ENCODE measurements around the gene ZNF346.
"Not testable (repeated sequence)": the region's sequence is repeated elsewhere in the genome, so short reads cannot be mapped to it uniquely, and the experiment has no call there.

ZNF346 gene

GRCh38 chr5:177008716-177009115 is 13.8 kb upstream of the ZNF346 start:
- no peak for DNase-seq (ENCODE audit: low read depth in 2 of 3, low spot score in 1 of 3)

GRCh38 chr5:177010153-177010552 is 12.3 kb upstream of the ZNF346 start:
- no peak for DNase-seq (ENCODE audit: low read depth in 2 of 3, low spot score in 1 of 3)

GRCh38 chr5:177015156-177015555 is 7.3 kb upstream of the ZNF346 start:
- no peak for DNase-seq (ENCODE audit: low read depth in 2 of 3, low spot score in 1 of 3)

GRCh38 chr5:177018341-177018740 is 4.2 kb upstream of the ZNF346 start:
- DNase-seq (ENCODE audit: low read depth in 2 of 3, low spot score in 1 of 3), result no peak

GRCh38 chr5:177020033-177020432 is 2.5 kb upstream of the ZNF346 start:
- no peak for DNase-seq (ENCODE audit: low read depth in 2 of 3, low spot score in 1 of 3)

- DNase-seq (ENCODE audit: low read depth in 2 of 3, low spot score in 1 of 3), result no peak
Observed at GRCh38 chr5:177023303-177023664, 788 bp downstream of the ZNF346 start.

GRCh38 chr5:177024559-177024958 is 2.1 kb downstream of the ZNF346 start:
- DNase-seq (ENCODE audit: low read depth in 2 of 3, low spot score in 1 of 3), result no peak

- no peak for DNase-seq (ENCODE audit: low read depth in 2 of 3, low spot score in 1 of 3)
Observed at GRCh38 chr5:177025101-177025601, 2.7 kb downstream of the ZNF346 start.

- no peak for DNase-seq (ENCODE audit: low read depth in 2 of 3, low spot score in 1 of 3)
Observed at GRCh38 chr5:177027665-177028064, 5.2 kb downstream of the ZNF346 start.

- no peak for DNase-seq (ENCODE audit: low read depth in 2 of 3, low spot score in 1 of 3)
Observed at GRCh38 chr5:177029498-177029897, 7.0 kb downstream of the ZNF346 start.

GRCh38 chr5:177035976-177036375 is 13.5 kb downstream of the ZNF346 start:
- DNase-seq (ENCODE audit: low read depth in 2 of 3, low spot score in 1 of 3), result no peak

- no peak for DNase-seq (ENCODE audit: low read depth in 2 of 3, low spot score in 1 of 3)
Observed at GRCh38 chr5:177036443-177036842, 13.9 kb downstream of the ZNF346 start.

GRCh38 chr5:177036921-177037320 is 14.4 kb downstream of the ZNF346 start:
- DNase-seq (ENCODE audit: low read depth in 2 of 3, low spot score in 1 of 3), result no peak

GRCh38 chr5:177040814-177041420 is 18.4 kb downstream of the ZNF346 start:
- DNase-seq (ENCODE audit: low read depth in 2 of 3, low spot score in 1 of 3), result no peak

- DNase-seq (ENCODE audit: low read depth in 2 of 3, low spot score in 1 of 3), result no peak
Observed at GRCh38 chr5:177041936-177042335, 19.4 kb downstream of the ZNF346 start.

GRCh38 chr5:177043114-177043513 is 20.6 kb downstream of the ZNF346 start:
- no peak for DNase-seq (ENCODE audit: low read depth in 2 of 3, low spot score in 1 of 3)

GRCh38 chr5:177043958-177044357 is 21.5 kb downstream of the ZNF346 start:
- no peak for DNase-seq (ENCODE audit: low read depth in 2 of 3, low spot score in 1 of 3)

GRCh38 chr5:177044641-177045040 is 22.1 kb downstream of the ZNF346 start:
- DNase-seq (ENCODE audit: low read depth in 2 of 3, low spot score in 1 of 3), result no peak

GRCh38 chr5:177045631-177046030 is 23.1 kb downstream of the ZNF346 start:
- DNase-seq (ENCODE audit: low read depth in 2 of 3, low spot score in 1 of 3), result no peak

GRCh38 chr5:177048531-177048930 is 26.0 kb downstream of the ZNF346 start:
- DNase-seq (ENCODE audit: low read depth in 2 of 3, low spot score in 1 of 3), result not testable (repeated sequence)

- DNase-seq (ENCODE audit: low read depth in 2 of 3, low spot score in 1 of 3), result no peak
Observed at GRCh38 chr5:177049285-177049684, 26.8 kb downstream of the ZNF346 start.

GRCh38 chr5:177064500-177065277 is 42.2 kb downstream of the ZNF346 start:
- no peak for DNase-seq (ENCODE audit: low read depth in 2 of 3, low spot score in 1 of 3)

- DNase-seq (ENCODE audit: low read depth in 2 of 3, low spot score in 1 of 3), result no peak
Observed at GRCh38 chr5:177065491-177065890, 43.0 kb downstream of the ZNF346 start.

Data from stimulated activated CD4-positive, alpha-beta T cell treated with anti-CD3 and anti-CD28 coated beads, Interleukin-12 subunit alpha, Interleukin-12 subunit beta, amount 100 ng/mL, for 48 hours (primary cell).